IMR-90 (cell line): ENCODE results near the gene TPSAB1. TPM values are rescaled to one million over a fixed set of nuclear protein-coding genes. Genes with fewer than 3 reads are reported as not detected.

ENCODE experiments used
- ATAC-seq: fragments of 200-7000 bp; cut with Tn5 transposase; 2 replicates; pipeline ENCODE4 v1.9.1; 2020; ENCODE audit warnings: low read depth, mild to moderate bottlenecking, moderate library complexity
- BruUV-seq: library from RNA; stranded (reverse); fragments of 400-500 nt; replicated peaks from 2 replicates; lab custom pipeline; 2021; lab: Mats Ljungman, UMichigan
- CTCF ChIA-PET: fragments of 300-600 bp; formaldehyde crosslinking; extraction: SDS; loops from one replicate; lab custom pipeline; 2021; ENCODE audit warnings: antibody characterized with exemption; lab: Yijun Ruan, JAX
- POLR2A ChIA-PET: fragments of 300-600 bp; sonication (Branson Sonifier 250); formaldehyde crosslinking; loops from one replicate; lab custom pipeline; 2022; ENCODE audit warnings: antibody characterized with exemption; ENCODE audit not compliant: unreplicated experiment; lab: Charles Lee
- DNase-seq: peaks from one replicate; pipeline ENCODE4 v3.0.0; 2013
- H2AFZ ChIP-seq: replicated peaks from 2 replicates; pipeline ENCODE3; 2013; ENCODE audit warnings: low read length, mild to moderate bottlenecking; ENCODE audit not compliant: poor library complexity
- H2AK5ac ChIP-seq: 2 replicates; pipeline ENCODE4 v1.6.1; 2013; ENCODE audit warnings: low read depth, low read length, inconsistent platforms
- H2AK9ac ChIP-seq: replicated peaks from 2 replicates; pipeline ENCODE3; 2013; ENCODE audit warnings: mild to moderate bottlenecking, low read depth, low read length, moderate library complexity; ENCODE audit not compliant: poor library complexity
- H2BK120ac ChIP-seq: 2 replicates; pipeline ENCODE4 v1.6.1; 2013; ENCODE audit warnings: low read depth, low read length, inconsistent platforms
- H2BK15ac ChIP-seq: 3 replicates; pipeline ENCODE4 v1.6.1; 2013; ENCODE audit warnings: low read depth, low read length, inconsistent platforms
- H2BK20ac ChIP-seq: 2 replicates; pipeline ENCODE4 v1.6.1; 2013; ENCODE audit warnings: low read depth, mild to moderate bottlenecking, inconsistent platforms, low read length, moderate library complexity
- H2BK5ac ChIP-seq: 2 replicates; pipeline ENCODE4 v1.6.1; 2013; ENCODE audit warnings: mild to moderate bottlenecking, low read depth, low read length, inconsistent platforms; ENCODE audit not compliant: poor library complexity, severe bottlenecking
- H3K14ac ChIP-seq: replicated peaks from 2 replicates; pipeline ENCODE4 v1.6.1; 2013; ENCODE audit warnings: low read depth, low read length, inconsistent platforms
- H3K18ac ChIP-seq: 2 replicates; pipeline ENCODE4 v1.6.1; 2013; ENCODE audit warnings: low read depth, low read length, control low read depth
- H3K23ac ChIP-seq: 2 replicates; pipeline ENCODE4 v1.6.1; 2013; ENCODE audit warnings: low read depth, low read length, inconsistent platforms
- H3K27ac ChIP-seq: 2 replicates; pipeline ENCODE4 v1.5.1; 2013; ENCODE audit warnings: mild to moderate bottlenecking, control low read depth, low read length; ENCODE audit not compliant: insufficient read depth
- H3K27me3 ChIP-seq: 2 replicates; pipeline ENCODE4 v1.6.1; 2013; ENCODE audit warnings: low read length; ENCODE audit not compliant: control insufficient read depth, insufficient read depth
- H3K36me3 ChIP-seq: 2 replicates; pipeline ENCODE4 v1.6.1; 2013; ENCODE audit warnings: low read length, mixed read lengths; ENCODE audit not compliant: control insufficient read depth, insufficient read depth
- H3K4ac ChIP-seq: 2 replicates; pipeline ENCODE4 v1.6.1; 2013; ENCODE audit warnings: low read depth, low read length, inconsistent platforms
- H3K4me1 ChIP-seq: 2 replicates; pipeline ENCODE4 v1.6.1; 2013; ENCODE audit warnings: low read length, mixed read lengths; ENCODE audit not compliant: control insufficient read depth, insufficient read depth
- H3K4me2 ChIP-seq: 2 replicates; pipeline ENCODE4 v1.6.1; 2013; ENCODE audit warnings: low read depth, mild to moderate bottlenecking, control low read depth, low read length, moderate library complexity
- H3K4me3 ChIP-seq: 2 replicates; pipeline ENCODE4 v1.5.1; 2013; ENCODE audit warnings: low read depth, mild to moderate bottlenecking, control low read depth, low read length, moderate library complexity; ENCODE audit not compliant: insufficient read depth
- H3K56ac ChIP-seq: 2 replicates; pipeline ENCODE4 v1.6.1; 2013; ENCODE audit warnings: low read length, inconsistent platforms; ENCODE audit not compliant: insufficient read depth; ENCODE audit errors: extremely low read depth
- H3K79me1 ChIP-seq, 2 experiments: 2 replicates each; pipeline ENCODE4 v1.6.1; 2013; ENCODE audit warnings: low read length in 2 of 2, inconsistent platforms in 1 of 2, low read depth in 1 of 2
- H3K9ac ChIP-seq: 2 replicates; pipeline ENCODE4 v1.6.1; 2013; ENCODE audit warnings: low read depth, low read length, control low read depth
- H3K9me1 ChIP-seq: 2 replicates; pipeline ENCODE4 v1.6.1; 2013; ENCODE audit warnings: low read length, inconsistent platforms; ENCODE audit not compliant: insufficient read depth
- H3K9me3 ChIP-seq: 2 replicates; pipeline ENCODE4 v1.6.1; 2013; ENCODE audit warnings: low read length; ENCODE audit not compliant: control insufficient read depth, insufficient read depth
- H4K20me1 ChIP-seq: 2 replicates; pipeline ENCODE4 v1.6.1; 2013; ENCODE audit warnings: low read length, inconsistent platforms; ENCODE audit not compliant: insufficient read depth
- H4K5ac ChIP-seq: 2 replicates; pipeline ENCODE4 v1.6.1; 2013; ENCODE audit warnings: mild to moderate bottlenecking, low read depth, low read length, control low read depth
- H4K8ac ChIP-seq, 2 experiments: 2 replicates each; pipeline ENCODE4 v1.6.1; 2013; ENCODE audit warnings: low read depth in 2 of 2, low read length in 2 of 2, control low read depth in 1 of 2, inconsistent platforms in 1 of 2
- H4K91ac ChIP-seq: 2 replicates; pipeline ENCODE4 v1.6.1; 2013; ENCODE audit warnings: low read depth, low read length, inconsistent platforms; ENCODE audit not compliant: insufficient read depth
- BHLHE40 ChIP-seq: fragments of 150-350 bp; IDR thresholded peaks from 2 replicates; pipeline ENCODE4 v1.6.1; 2016; ENCODE audit warnings: mild to moderate bottlenecking, low read depth, low read length
- CEBPB ChIP-seq: IDR thresholded peaks from 2 replicates; pipeline ENCODE4 v1.6.1; 2012; ENCODE audit warnings: low read depth, low read length, improper control_type of control experiment
- CHD1 ChIP-seq: IDR thresholded peaks from 2 replicates; pipeline ENCODE4 v1.6.1; 2012; ENCODE audit warnings: low read depth, low read length, improper control_type of control experiment
- CTCF ChIP-seq: conservative IDR thresholded peaks from 2 replicates; pipeline ENCODE4 v1.5.1; 2012; ENCODE audit warnings: mild to moderate bottlenecking, low read depth, low read length, improper control_type of control experiment
- ELK1 ChIP-seq: fragments of 150-350 bp; IDR thresholded peaks from 2 replicates; pipeline ENCODE4 v1.6.1; 2016; ENCODE audit warnings: low read depth, mild to moderate bottlenecking, low read length, moderate library complexity, borderline replicate concordance
- FOS ChIP-seq: fragments of 150-350 bp; IDR thresholded peaks from 2 replicates; pipeline ENCODE4 v1.6.1; 2016; ENCODE audit warnings: low read depth, low read length
- MAFK ChIP-seq: IDR thresholded peaks from 2 replicates; pipeline ENCODE4 v1.6.1; 2012; ENCODE audit warnings: low read depth, low read length, improper control_type of control experiment
- MAZ ChIP-seq: IDR thresholded peaks from 2 replicates; pipeline ENCODE4 v1.6.1; 2012; ENCODE audit warnings: low read depth, mild to moderate bottlenecking, low read length, improper control_type of control experiment, moderate library complexity, borderline replicate concordance
- MXI1 ChIP-seq: IDR thresholded peaks from 2 replicates; pipeline ENCODE4 v1.6.1; 2012; ENCODE audit warnings: low read depth, mild to moderate bottlenecking, low read length, moderate library complexity, borderline replicate concordance
- NFE2L2 ChIP-seq: fragments of 150-350 bp; IDR thresholded peaks from 2 replicates; pipeline ENCODE4 v1.6.1; 2016; ENCODE audit warnings: low read depth, mild to moderate bottlenecking, low read length
- POLR2A ChIP-seq: IDR thresholded peaks from 2 replicates; pipeline ENCODE4 v1.6.1; 2012; ENCODE audit warnings: mild to moderate bottlenecking, low read depth, low read length
- RAD21 ChIP-seq: IDR thresholded peaks from 2 replicates; pipeline ENCODE4 v1.6.1; 2012; ENCODE audit warnings: low read length, improper control_type of control experiment
- RCOR1 ChIP-seq: IDR thresholded peaks from 2 replicates; pipeline ENCODE4 v1.6.1; 2012; ENCODE audit warnings: mild to moderate bottlenecking, low read length, improper control_type of control experiment; ENCODE audit not compliant: insufficient replicate concordance
- SMC3 ChIP-seq: fragments of 150-350 bp; IDR thresholded peaks from 2 replicates; pipeline ENCODE4 v1.6.1; 2016; ENCODE audit warnings: low read depth, mild to moderate bottlenecking, antibody characterized with exemption, low read length, moderate library complexity
- WGBS, 2 experiments: methylation state at CpG; one replicate each; pipeline versions ENCODE4 v1.1.5 to v1.1.7; 2013; ENCODE audit warnings: missing lambda C conversion rate in 2 of 2; ENCODE audit not compliant: insufficient read length in 1 of 2; ENCODE audit errors: extremely low coverage in 2 of 2; 5-methylcytosine and 5-hydroxymethylcytosine counted together
- dilution Hi-C: fragments of 300-500 bp; cut with HindIII; formaldehyde crosslinking; loops from one replicate; pipeline ENCODE4 v1.14.3; 2018; ENCODE audit warnings: low sequenced_read_pairs; ENCODE audit not compliant: unreplicated experiment
- in situ Hi-C: fragments of 300-500 bp; cut with MboI; formaldehyde crosslinking; loops from 3 replicates; pipeline ENCODE4 v1.14.3; 2019; ENCODE audit warnings: low sequenced_read_pairs, inconsistent platforms, mixed read lengths
- intact Hi-C: fragments of 100-400 bp; cut with micrococcal nuclease; formaldehyde crosslinking; loops from 2 replicates; pipeline ENCODE4 v1.10.0; 2022
- polyA plus RNA-seq, 3 experiments: library from polyadenylated mRNA; depleted of rRNA; stranded (reverse); fragments of >200 nt; gene quantifications; 2 replicates each; pipeline ENCODE4 v1.2.3, GENCODE V29; 2012; ENCODE audit warnings: low replicate concordance in 1 of 3
- total RNA-seq: library from RNA; depleted of rRNA; stranded (reverse); fragments of >200 nt; gene quantifications from 2 replicates; pipeline ENCODE4 v1.2.3, GENCODE V29; 2012
- TF ChIP-seq, protein P1 (sequence below): fragments of 150-350 bp; IDR thresholded peaks from 2 replicates; pipeline ENCODE4 v1.6.1; 2017; ENCODE audit warnings: mild to moderate bottlenecking, antibody characterized with exemption, low read length, low read depth

The TPSAB1 gene
- total and polyA plus RNA-seq, 2 of the 4 experiments (the other 2 are of a cell fraction): not detected

GRCh38 chr16:1257561-1258224, 17.2 kb downstream of the TPSAB1 start:
- DNase-seq (no peak), ATAC-seq (no peak)
- H3K18ac ChIP-seq: no peak overlapping the region
- H3K4ac ChIP-seq: no peak overlapping the region
- no peaks in the 10 kb centered on the region for H3K36me3 ChIP-seq
- intact Hi-C loops: no loop called here
- no peaks in the 10 kb centered on the region for H3K79me1 ChIP-seq
- no peaks in the 10 kb centered on the region; the same call in 1 of the 2 replicates for H4K20me1 ChIP-seq
- H2BK5ac ChIP-seq: no peak overlapping the region
- no peak overlapping the region for H3K4me2 ChIP-seq
- H3K27ac ChIP-seq: no peak overlapping the region
- in situ Hi-C loops: no loop called here
- H2AK9ac ChIP-seq: no peak overlapping the region
- no peak overlapping the region for H3K4me3 ChIP-seq
- H3K9me3 ChIP-seq: no peaks in the 10 kb centered on the region
- POLR2A ChIA-PET: no interaction called here
- H4K91ac ChIP-seq: no peak overlapping the region
- H3K23ac ChIP-seq: no peak overlapping the region
- H2AK5ac ChIP-seq: no peak overlapping the region
- no peak for TF ChIP-seq RAD21
- no peak for TF ChIP-seq MAZ
- no peak for TF ChIP-seq FOS
- no peak for TF ChIP-seq RCOR1
- TF ChIP-seq MXI1: no peak
- no peak for TF ChIP-seq SMC3
- no peak for TF ChIP-seq ELK1
- TF ChIP-seq, protein P1, sequence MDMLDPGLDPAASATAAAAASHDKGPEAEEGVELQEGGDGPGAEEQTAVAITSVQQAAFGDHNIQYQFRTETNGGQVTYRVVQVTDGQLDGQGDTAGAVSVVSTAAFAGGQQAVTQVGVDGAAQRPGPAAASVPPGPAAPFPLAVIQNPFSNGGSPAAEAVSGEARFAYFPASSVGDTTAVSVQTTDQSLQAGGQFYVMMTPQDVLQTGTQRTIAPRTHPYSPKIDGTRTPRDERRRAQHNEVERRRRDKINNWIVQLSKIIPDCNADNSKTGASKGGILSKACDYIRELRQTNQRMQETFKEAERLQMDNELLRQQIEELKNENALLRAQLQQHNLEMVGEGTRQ: no peak
- no peak for TF ChIP-seq CEBPB
- no peak for TF ChIP-seq BHLHE40
- TF ChIP-seq CHD1: no peak
- no peak for TF ChIP-seq CTCF
- no peak for TF ChIP-seq POLR2A
- TF ChIP-seq MAFK: no peak
- TF ChIP-seq NFE2L2: no peak
- dilution Hi-C loops: no loop called here
- no peak overlapping the region for H4K8ac ChIP-seq
- H4K5ac ChIP-seq: no peak overlapping the region
- no peak overlapping the region for H2BK120ac ChIP-seq
- no peak overlapping the region for H2AFZ ChIP-seq
- CTCF ChIA-PET: no interaction called here
- 74% methylated on average over 24 of the region's 34 CpGs; no CpG with 5 or more reads in 1 of the 2 experiments for WGBS, 2 experiments
- no peak overlapping the region for H2BK20ac ChIP-seq
- no peak overlapping the region for H3K14ac ChIP-seq
- no TSS peak for BruUV-seq
- H3K27me3 ChIP-seq: peaks cover 36% of the 10 kb centered on the region
- H3K9me1 ChIP-seq: no peaks in the 10 kb centered on the region
- H3K4me1 ChIP-seq: no peaks in the 10 kb centered on the region
- H2BK15ac ChIP-seq: no peak overlapping the region
- H3K56ac ChIP-seq: no peak overlapping the region
- H3K9ac ChIP-seq: no peak overlapping the region
